ENCODE results near the gene RNU4-1. TPM values are rescaled to one million over a fixed set of nuclear protein-coding genes. Genes with fewer than 3 reads are reported as not detected.
"Not testable (repeated sequence)": the region's sequence is repeated elsewhere in the genome, so short reads cannot be mapped to it uniquely, and the experiment has no call there.

Gene RNU4-1
- total and polyA plus RNA-seq, 8 donors = 1.8 to 3,518 (median 3,185) TPM; not detected in 5

DNA sequence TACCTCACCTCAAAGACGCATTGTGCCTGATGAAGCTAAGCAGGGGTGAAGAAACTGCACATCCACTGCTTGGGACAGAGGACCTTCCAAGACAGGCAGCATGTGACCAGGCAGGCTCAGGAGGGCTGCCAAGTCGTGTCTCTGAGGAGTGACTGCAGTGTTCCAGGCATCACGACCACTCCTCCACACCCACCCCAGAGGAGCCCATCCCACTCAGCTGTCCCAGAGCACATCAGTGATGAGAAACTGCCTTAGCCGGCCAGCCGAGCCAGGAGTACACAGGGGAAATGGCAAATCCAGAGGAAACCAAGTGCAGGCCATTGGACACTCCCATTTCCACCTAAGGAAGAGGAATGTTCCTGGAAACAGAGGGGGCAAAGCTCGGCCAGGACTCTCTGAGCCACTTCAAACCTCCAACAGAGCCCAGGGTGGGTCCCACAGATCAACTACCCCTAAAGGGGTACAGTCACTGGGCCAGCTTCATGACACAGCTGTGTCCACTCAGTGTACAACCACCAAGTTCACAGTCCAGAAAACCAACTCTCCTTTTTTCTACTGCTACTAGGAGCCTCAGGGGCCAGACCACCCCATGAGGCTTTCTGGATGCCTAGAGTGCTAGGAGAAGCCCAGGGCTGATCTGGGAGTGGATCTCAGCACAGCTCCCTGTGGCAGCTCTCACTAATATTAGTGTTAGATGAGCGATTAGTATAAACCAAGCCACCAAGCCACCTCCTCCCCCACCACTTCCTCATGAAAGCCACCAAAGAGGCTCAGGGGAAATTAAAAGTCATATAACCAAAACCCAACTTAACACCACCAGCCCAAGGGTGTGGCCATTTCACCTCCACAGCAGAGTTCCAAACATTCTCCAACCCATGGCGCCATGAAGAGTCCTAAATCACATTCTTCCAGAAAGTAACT is 42.9 kb downstream of the RNU4-1 start:
- peak overlapping the region; percentile 70 to 91 for H3K27ac ChIP-seq
- DNase-seq = peak in 2 of 4 donors; percentile 41 to 75
- ATAC-seq = peak; percentile 7
- H3K9me3 ChIP-seq = no peaks in the 10 kb centered on the region
- H3K4me1 ChIP-seq = peaks cover 25 to 99% of the 10 kb centered on the region in 2 donors
- TF ChIP-seq, protein P1, sequence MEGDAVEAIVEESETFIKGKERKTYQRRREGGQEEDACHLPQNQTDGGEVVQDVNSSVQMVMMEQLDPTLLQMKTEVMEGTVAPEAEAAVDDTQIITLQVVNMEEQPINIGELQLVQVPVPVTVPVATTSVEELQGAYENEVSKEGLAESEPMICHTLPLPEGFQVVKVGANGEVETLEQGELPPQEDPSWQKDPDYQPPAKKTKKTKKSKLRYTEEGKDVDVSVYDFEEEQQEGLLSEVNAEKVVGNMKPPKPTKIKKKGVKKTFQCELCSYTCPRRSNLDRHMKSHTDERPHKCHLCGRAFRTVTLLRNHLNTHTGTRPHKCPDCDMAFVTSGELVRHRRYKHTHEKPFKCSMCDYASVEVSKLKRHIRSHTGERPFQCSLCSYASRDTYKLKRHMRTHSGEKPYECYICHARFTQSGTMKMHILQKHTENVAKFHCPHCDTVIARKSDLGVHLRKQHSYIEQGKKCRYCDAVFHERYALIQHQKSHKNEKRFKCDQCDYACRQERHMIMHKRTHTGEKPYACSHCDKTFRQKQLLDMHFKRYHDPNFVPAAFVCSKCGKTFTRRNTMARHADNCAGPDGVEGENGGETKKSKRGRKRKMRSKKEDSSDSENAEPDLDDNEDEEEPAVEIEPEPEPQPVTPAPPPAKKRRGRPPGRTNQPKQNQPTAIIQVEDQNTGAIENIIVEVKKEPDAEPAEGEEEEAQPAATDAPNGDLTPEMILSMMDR (IDR thresholded peaks at IDR 0.05) = no peak
- H3K36me3 ChIP-seq = peaks cover 0 to 3% of the 10 kb centered on the region in 2 donors
- no peaks in the 10 kb centered on the region for H3K27me3 ChIP-seq
- intact Hi-C loops (cut with DNase I) = no loop called here
- H3K4me3 ChIP-seq = no peak overlapping the region

DNA sequence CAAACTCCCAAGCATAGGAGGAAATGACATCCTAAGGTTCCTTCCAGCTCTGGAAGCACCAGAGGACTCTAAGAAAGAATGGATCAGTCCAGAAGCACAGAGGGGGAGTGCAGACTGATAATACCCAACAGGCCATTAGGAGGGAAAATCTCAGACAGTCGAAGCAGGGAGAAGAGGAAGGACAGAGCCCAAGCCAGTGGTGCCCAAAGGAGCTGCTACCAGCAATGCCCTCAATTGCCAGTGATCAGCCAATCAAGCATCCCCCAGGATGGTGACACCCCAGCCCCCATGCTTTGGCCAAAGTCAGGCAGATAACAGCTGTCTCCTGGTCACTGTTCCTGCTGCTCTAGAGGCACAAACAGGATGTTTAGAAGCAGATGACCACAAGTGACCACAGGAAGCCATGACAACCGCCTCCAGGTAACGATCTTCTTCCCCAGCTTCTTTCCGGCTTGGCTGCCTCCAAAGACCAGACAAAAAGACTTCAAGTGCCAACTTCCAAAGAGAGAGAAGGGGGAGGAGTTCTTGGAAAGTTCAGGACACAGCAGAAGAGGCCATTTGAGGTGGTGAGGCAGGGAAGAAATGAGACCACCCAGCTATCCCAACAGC is 43.7 kb downstream of the RNU4-1 start:
- DNase-seq (no peak), ATAC-seq (no peak)
- Histone ChIP-seq H3K4me3 (no peak overlapping the region), H3K27me3 (no peaks in the 10 kb centered on the region), H3K27ac (peak overlapping the region; percentile 70 to 91), H3K36me3 (no peaks in the 10 kb centered on the region), H3K4me1 (peaks cover 25 to 97% of the 10 kb centered on the region in 2 donors), H3K9me3 (no peaks in the 10 kb centered on the region)
- intact Hi-C loops (cut with DNase I) = no loop called here
- TF ChIP-seq, protein P1 (IDR thresholded peaks at IDR 0.05) = no peak

DNA sequence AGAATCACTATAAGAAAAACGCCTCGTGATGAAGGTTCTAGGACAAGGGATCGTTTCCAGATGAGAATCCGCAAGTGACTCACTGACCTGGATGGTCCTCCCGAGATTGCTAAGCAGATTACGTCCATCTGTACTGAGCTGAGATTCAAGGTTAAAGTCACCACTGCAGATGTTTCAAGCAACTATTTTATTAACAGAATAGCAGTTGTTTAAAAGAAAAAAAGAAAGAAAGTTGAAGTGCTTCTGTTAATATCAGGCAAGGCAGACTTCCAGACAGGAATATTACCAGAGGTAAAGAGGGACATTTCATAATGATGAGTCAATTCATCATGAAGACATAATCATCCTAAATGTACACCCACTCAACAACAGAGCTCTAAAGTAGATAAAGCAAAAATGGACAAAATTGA is 45.4 kb downstream of the RNU4-1 start:
- Histone ChIP-seq H3K27me3 (no peaks in the 10 kb centered on the region), H3K4me1 (peaks cover 25 to 92% of the 10 kb centered on the region in 2 donors), H3K9me3 (no peaks in the 10 kb centered on the region), H3K36me3 (no peaks in the 10 kb centered on the region), H3K27ac (peak overlapping the region; percentile 65 to 67), H3K4me3 (no peak overlapping the region)
- intact Hi-C loops (cut with DNase I) = no loop called here
- TF ChIP-seq, protein P1 (IDR thresholded peaks at IDR 0.05) = no peak
- DNase-seq (no peak), ATAC-seq (no peak)

DNA sequence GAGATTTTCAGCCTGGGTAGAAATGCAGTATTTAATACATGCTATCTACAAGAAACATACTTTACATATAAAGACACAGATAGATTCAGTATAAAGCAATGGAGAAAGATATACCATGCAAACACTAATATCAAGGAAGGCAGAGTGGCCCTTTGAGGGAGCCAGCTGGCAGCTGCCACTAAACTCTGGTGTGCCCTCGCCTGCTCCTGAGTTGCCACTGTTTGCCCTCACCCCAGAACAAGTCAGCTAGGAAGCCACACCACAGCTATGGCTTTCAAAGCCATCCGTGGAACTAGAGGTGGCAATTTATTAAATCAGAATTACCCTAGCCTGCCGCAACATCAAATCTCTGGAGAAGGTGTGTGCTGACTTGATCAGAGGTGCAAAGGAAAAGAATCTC is 45.9 kb downstream of the RNU4-1 start:
- Histone ChIP-seq H3K27me3 (no peaks in the 10 kb centered on the region), H3K4me3 (no peak overlapping the region), H3K27ac (peak overlapping the region; percentile 21 to 65), H3K4me1 (peaks cover 25 to 92% of the 10 kb centered on the region in 2 donors), H3K9me3 (no peaks in the 10 kb centered on the region), H3K36me3 (no peaks in the 10 kb centered on the region)
- intact Hi-C loops (cut with DNase I) = no loop called here
- DNase-seq (no peak), ATAC-seq (no peak)
- TF ChIP-seq, protein P1 (IDR thresholded peaks at IDR 0.05) = no peak

DNA sequence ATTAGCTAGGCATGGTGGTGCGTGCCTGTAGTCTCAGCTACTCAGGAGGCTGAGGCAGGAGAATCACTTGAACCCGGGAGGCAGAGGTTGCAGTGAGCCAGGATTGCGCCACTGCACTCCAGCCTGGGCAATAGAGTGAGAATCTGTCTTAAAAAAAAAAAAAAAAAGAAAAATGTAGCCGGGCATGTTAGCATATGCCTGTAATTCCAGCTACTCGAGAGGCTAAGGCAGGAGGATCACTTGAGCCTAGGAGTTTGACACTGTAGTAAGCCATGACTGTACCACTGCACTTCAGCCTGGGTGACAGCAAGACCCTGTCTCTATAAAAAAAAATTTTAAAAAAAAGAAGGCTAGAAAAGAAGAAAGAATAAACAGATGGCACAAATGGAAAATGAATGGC is 46.3 kb downstream of the RNU4-1 start:
- intact Hi-C loops (cut with DNase I); H3K27me3 ChIP-seq; H3K9me3 ChIP-seq; H3K36me3 ChIP-seq; H3K4me3 ChIP-seq; DNase-seq: not testable (repeated sequence)
- Histone ChIP-seq H3K4me1 (peaks cover 25 to 92% of the 10 kb centered on the region in 2 donors), H3K27ac (peak overlapping the region in 1 of 2 donors; percentile 21)
- peak; percentile 19 for ATAC-seq

Other genes with a start within 250 kb of the RNU4-1 start
- 10 to 100 TPM; 37.6 to 54.2 TPM for gene RAB35, start 176.5 kb downstream of the RNU4-1 start, total RNA-seq
- 10 to 100 TPM; 35.1 to 43.2 (median 39.2) TPM for gene RAB35, start 176.5 kb downstream of the RNU4-1 start, polyA plus RNA-seq (ENCODE audit: insufficient read length in 6 of 6)
- gene GCN1, start 98.5 kb downstream of the RNU4-1 start, total RNA-seq = 10 to 100 TPM; 69.2 to 89.4 TPM
- gene GCN1, start 98.5 kb downstream of the RNU4-1 start, polyA plus RNA-seq (ENCODE audit: insufficient read length in 6 of 6) = 10 to 100 TPM; 51.8 to 66.1 (median 56.0) TPM
- 1,000 to 10,000 TPM; 1,565 to 1,940 TPM for gene RPLP0, start 92.1 kb downstream of the RNU4-1 start, total RNA-seq
- gene RPLP0, start 92.1 kb downstream of the RNU4-1 start, polyA plus RNA-seq (ENCODE audit: insufficient read length in 6 of 6) = 1,000 to 10,000 TPM; 3,134 to 3,748 (median 3,582) TPM
- 100 to 1,000 TPM in 1 of 2 donors, 10 to 100 TPM in 1; 90.7 to 111 TPM for gene PXN, start 27.5 kb downstream of the RNU4-1 start, total RNA-seq
- 10 to 100 TPM; 56.5 to 71.3 (median 64.3) TPM for gene PXN, start 27.5 kb downstream of the RNU4-1 start, polyA plus RNA-seq (ENCODE audit: insufficient read length in 6 of 6)
- 1,000 to 10,000 TPM; 6,889 to 7,719 TPM for gene RNU4-2, start 1.3 kb downstream of the RNU4-1 start, total RNA-seq
- 10 to 100 TPM in 1 of 6 donors, 1 to 10 TPM in 2, not detected in 3; 1.3 to 14.9 (median 1.5) TPM for gene RNU4-2, start 1.3 kb downstream of the RNU4-1 start, polyA plus RNA-seq (ENCODE audit: insufficient read length in 6 of 6)
- gene SIRT4, start 9.1 kb upstream of the RNU4-1 start, total RNA-seq = 1 to 10 TPM; 1.7 to 2.3 TPM
- 1 to 10 TPM; 2.2 to 3.8 (median 3.0) TPM for gene SIRT4, start 9.1 kb upstream of the RNU4-1 start, polyA plus RNA-seq (ENCODE audit: insufficient read length in 6 of 6)
- 10 to 100 TPM in 1 of 2 donors, 1 to 10 TPM in 1; 4.7 to 76.9 TPM for gene PLA2G1B, start 34.5 kb upstream of the RNU4-1 start, total RNA-seq
- 1 to 10 TPM; 1.1 to 2.4 (median 1.7) TPM for gene PLA2G1B, start 34.5 kb upstream of the RNU4-1 start, polyA plus RNA-seq (ENCODE audit: insufficient read length in 6 of 6)
- gene MSI1, start 75.9 kb upstream of the RNU4-1 start, total RNA-seq = 1 to 10 TPM in 1 of 2 donors, under 1 TPM in 1; 0.60 to 1.3 TPM
- gene MSI1, start 75.9 kb upstream of the RNU4-1 start, polyA plus RNA-seq (ENCODE audit: insufficient read length in 6 of 6) = 10 to 100 TPM; 12.9 to 19.3 (median 17.1) TPM
- 100 to 1,000 TPM; 308 to 311 TPM for gene COX6A1, start 144.9 kb upstream of the RNU4-1 start, total RNA-seq
- 100 to 1,000 TPM; 187 to 217 (median 212) TPM for gene COX6A1, start 144.9 kb upstream of the RNU4-1 start, polyA plus RNA-seq (ENCODE audit: insufficient read length in 6 of 6)
- 10 to 100 TPM; 21.9 to 29.1 TPM for gene TRIAP1, start 153.1 kb upstream of the RNU4-1 start, total RNA-seq
- 10 to 100 TPM; 35.1 to 42.4 (median 37.5) TPM for gene TRIAP1, start 153.1 kb upstream of the RNU4-1 start, polyA plus RNA-seq (ENCODE audit: insufficient read length in 6 of 6)
- gene GATC, start 153.2 kb upstream of the RNU4-1 start, total RNA-seq = 10 to 100 TPM; 30.1 TPM
- gene GATC, start 153.2 kb upstream of the RNU4-1 start, polyA plus RNA-seq (ENCODE audit: insufficient read length in 6 of 6) = 10 to 100 TPM; 31.0 to 33.3 (median 31.8) TPM
- gene SRSF9, start 176.5 kb upstream of the RNU4-1 start, total RNA-seq = 100 to 1,000 TPM; 120 to 136 TPM
- 100 to 1,000 TPM; 192 to 225 (median 202) TPM for gene SRSF9, start 176.5 kb upstream of the RNU4-1 start, polyA plus RNA-seq (ENCODE audit: insufficient read length in 6 of 6)
- gene DYNLL1, start 202.9 kb upstream of the RNU4-1 start, total RNA-seq = 100 to 1,000 TPM; 342 to 352 TPM
- 100 to 1,000 TPM; 352 to 436 (median 384) TPM for gene DYNLL1, start 202.9 kb upstream of the RNU4-1 start, polyA plus RNA-seq (ENCODE audit: insufficient read length in 6 of 6)
- gene COQ5, start 235.9 kb upstream of the RNU4-1 start, total RNA-seq = 10 to 100 TPM; 23.1 to 27.9 TPM
- gene COQ5, start 235.9 kb upstream of the RNU4-1 start, polyA plus RNA-seq (ENCODE audit: insufficient read length in 6 of 6) = 10 to 100 TPM; 44.5 to 58.8 (median 51.9) TPM
- gene RNF10, start 241.1 kb upstream of the RNU4-1 start, total RNA-seq = 100 to 1,000 TPM; 208 to 218 TPM
- gene RNF10, start 241.1 kb upstream of the RNU4-1 start, polyA plus RNA-seq (ENCODE audit: insufficient read length in 6 of 6) = 100 to 1,000 TPM; 155 to 251 (median 222) TPM